Measurements from ENCODE around the gene AGPAT2.

AGPAT2 gene

DNA sequence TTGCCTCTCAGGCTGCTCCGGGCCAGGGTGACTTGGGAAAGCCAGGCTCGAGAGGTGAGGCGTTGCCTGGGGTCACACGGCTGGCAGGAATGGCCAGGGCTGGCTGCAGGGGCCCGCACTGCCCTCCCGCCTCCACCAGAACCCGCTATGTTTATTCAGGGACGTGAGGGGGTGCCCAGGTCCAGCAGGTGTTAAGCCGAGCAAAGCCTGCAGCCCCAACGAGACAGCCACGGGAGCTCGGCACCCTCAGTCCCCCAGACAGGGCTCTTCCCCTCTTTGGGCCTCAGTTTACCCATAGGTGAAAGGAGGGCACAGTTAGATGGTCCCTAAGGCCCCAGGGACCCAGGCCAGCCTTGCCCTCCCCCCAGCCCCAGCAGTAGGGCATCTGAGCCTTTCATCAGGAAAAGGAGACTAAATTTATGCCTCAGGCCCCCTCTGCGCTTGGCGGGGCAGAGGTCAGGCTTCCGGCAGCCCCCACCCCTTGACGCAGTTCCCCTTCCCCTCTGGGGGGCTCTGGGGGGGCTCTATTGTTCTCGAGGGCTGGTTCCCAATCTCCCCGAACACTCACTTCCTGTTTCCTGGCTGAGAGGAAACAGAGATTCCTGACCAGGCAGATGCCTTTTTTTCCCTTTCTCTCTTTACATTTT, 31.6 kb downstream of the AGPAT2 start:
- TF ChIP-seq, protein P1, sequence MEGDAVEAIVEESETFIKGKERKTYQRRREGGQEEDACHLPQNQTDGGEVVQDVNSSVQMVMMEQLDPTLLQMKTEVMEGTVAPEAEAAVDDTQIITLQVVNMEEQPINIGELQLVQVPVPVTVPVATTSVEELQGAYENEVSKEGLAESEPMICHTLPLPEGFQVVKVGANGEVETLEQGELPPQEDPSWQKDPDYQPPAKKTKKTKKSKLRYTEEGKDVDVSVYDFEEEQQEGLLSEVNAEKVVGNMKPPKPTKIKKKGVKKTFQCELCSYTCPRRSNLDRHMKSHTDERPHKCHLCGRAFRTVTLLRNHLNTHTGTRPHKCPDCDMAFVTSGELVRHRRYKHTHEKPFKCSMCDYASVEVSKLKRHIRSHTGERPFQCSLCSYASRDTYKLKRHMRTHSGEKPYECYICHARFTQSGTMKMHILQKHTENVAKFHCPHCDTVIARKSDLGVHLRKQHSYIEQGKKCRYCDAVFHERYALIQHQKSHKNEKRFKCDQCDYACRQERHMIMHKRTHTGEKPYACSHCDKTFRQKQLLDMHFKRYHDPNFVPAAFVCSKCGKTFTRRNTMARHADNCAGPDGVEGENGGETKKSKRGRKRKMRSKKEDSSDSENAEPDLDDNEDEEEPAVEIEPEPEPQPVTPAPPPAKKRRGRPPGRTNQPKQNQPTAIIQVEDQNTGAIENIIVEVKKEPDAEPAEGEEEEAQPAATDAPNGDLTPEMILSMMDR (conservative IDR thresholded peaks at IDR 0.05; ENCODE audit: low read depth, low read length): no peak
- no peak overlapping the region for H3K4me3 ChIP-seq (ENCODE audit: low read length)

DNA sequence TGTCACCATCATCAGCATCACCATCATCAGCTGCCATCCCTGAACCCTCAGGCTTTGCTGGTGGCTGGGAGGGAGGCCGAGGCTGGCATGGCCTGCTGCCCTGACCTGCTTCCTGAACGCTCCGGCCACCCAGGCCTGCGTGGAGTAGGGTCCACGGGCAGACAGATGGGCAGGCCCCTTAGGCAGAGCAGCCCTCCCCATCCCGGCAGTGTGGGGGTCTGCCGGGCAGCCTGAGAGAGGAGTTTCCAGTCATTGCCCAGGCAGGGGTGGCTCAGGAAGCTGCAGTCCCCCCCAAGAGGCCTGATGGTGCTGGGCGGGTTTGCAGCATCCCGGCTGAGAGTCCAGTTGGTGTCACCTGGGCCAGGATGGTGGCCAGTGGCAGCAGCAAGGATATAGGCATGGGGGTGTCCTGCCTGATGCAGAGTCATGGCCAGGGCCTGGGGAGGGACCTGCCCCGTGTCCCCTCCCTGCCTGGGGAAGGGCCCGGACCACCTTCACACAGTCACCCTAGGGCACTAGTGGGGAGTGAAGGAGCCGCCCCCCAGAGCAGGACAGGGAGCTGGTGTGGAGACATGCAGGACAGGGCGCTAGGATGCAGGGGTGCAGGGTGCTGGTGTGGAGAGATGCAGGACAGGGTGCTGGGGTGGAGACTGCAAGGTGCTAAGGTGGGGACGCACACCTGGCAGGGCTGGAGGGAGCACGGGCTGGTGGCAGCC, 32.3 kb downstream of the AGPAT2 start:
- TF ChIP-seq, protein P1 (conservative IDR thresholded peaks at IDR 0.05; ENCODE audit: low read depth, low read length): no peak
- DNase-seq (ENCODE audit: low read depth): no peak
- no peak overlapping the region for H3K4me3 ChIP-seq (ENCODE audit: low read length)

More for the DNA sequence above, 31.6 kb downstream of the AGPAT2 start:
- DNase-seq (ENCODE audit: low read depth): no peak

GRCh38 chr9:136653323-136654079, 33.8 kb downstream of the AGPAT2 start:
- TF ChIP-seq, protein P1 (conservative IDR thresholded peaks at IDR 0.05; ENCODE audit: low read depth, low read length): no peak
- H3K4me3 ChIP-seq (ENCODE audit: low read length): no peak overlapping the region
- no peak for DNase-seq (ENCODE audit: low read depth)

DNA sequence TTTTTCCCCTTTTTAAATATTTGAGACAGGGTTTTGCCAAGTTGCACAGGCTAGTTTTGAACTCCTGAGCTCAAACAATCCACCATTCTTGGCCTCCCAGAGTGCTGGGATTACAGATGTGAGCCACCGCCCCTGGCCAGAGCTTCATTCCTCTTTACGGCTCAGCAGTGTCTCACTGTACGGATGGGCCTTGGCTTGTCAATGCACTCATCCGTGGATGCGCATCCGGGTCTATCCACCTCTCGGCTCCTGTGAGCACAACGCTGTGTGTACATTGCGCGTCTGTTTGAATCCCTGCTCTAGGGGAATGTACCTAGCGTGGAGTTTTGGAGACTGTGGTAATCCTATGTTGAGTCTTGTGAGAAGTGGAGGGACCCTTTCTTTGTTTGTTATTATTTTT, 35.4 kb downstream of the AGPAT2 start:
- no peak for DNase-seq (ENCODE audit: low read depth)
- no peak overlapping the region for H3K4me3 ChIP-seq (ENCODE audit: low read length)
- TF ChIP-seq, protein P1 (conservative IDR thresholded peaks at IDR 0.05; ENCODE audit: low read depth, low read length): no peak

GRCh38 chr9:136650648-136651047, 36.6 kb downstream of the AGPAT2 start:
- DNase-seq (ENCODE audit: low read depth): no peak
- TF ChIP-seq, protein P1 (conservative IDR thresholded peaks at IDR 0.05; ENCODE audit: low read depth, low read length): no peak
- no peak overlapping the region for H3K4me3 ChIP-seq (ENCODE audit: low read length)

DNA sequence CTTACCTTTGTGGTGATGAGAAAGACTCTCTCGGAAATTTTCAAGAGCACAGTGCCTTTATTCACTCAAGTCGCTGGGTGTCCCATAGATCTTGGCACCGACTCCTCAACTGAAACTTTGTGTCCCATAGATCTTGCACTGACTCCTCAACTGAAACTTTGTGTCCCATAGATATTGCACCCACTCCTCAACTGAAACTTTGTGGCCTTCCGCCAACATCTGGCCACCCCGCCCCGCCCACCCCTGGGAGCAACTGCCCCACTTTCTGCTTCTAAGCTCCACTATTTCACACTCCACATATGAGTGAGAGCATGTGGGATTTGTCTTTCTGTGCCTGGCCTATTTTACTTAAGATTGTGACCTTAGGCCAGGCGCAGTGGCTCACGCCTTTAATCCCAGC, 37.2 kb downstream of the AGPAT2 start:
- TF ChIP-seq, protein P1 (conservative IDR thresholded peaks at IDR 0.05; ENCODE audit: low read depth, low read length): no peak
- DNase-seq (ENCODE audit: low read depth): no peak
- H3K4me3 ChIP-seq (ENCODE audit: low read length): no peak overlapping the region

All from retinal pigment epithelial cell (primary cell).